HG03558 (cell line): ENCODE results near the gene UGGT2.
"Not testable (repeated sequence)": the region's sequence is repeated elsewhere in the genome, so short reads cannot be mapped to it uniquely, and the experiment has no call there.

Experiments used
- ATAC-seq: cut with Tn5 transposase; IDR thresholded peaks from one replicate; pipeline ENCODE4 v1.9.1; 2021; ENCODE audit warnings: moderate number of reproducible peaks; ENCODE audit not compliant: unreplicated experiment; ENCODE audit errors: extremely low read depth

The UGGT2 gene

DNA sequence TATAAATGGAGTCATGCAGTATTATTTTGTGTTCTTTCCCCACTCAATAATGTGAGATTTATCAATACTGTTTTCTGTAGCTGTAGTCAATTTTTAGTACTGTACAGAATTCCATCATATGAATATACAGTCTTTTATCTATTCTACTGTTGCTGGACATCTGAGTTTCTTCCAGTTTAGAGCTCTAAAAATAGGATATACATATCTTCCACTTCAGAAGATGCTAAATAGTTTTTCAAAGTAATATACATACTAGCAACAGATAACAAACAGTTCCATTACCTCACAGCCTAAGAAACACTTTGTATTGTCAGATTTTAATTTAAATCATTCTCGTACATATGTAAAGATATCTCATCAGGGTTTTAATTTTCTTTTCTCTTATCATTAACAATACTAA lies 149.6 kb downstream of the UGGT2 start:
- no peak for ATAC-seq

DNA sequence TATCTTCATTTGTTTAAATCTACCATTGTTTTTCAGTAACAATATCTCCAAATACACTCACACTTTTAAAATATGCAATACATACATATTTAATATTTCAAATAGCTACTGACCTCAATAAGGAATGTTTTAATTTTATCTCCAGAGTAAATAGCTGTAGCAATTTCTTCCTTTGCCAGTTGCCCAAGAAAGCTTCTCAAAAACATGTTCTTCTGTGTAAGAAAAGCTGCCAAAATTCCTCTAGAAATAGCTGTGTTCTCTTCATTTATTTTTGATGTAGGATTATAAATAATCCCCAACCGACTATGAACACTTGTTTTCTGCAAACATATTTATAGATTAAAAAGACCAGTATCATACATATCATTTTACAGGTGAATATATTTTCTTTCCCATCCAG lies 150.5 kb downstream of the UGGT2 start:
- ATAC-seq = no peak

DNA sequence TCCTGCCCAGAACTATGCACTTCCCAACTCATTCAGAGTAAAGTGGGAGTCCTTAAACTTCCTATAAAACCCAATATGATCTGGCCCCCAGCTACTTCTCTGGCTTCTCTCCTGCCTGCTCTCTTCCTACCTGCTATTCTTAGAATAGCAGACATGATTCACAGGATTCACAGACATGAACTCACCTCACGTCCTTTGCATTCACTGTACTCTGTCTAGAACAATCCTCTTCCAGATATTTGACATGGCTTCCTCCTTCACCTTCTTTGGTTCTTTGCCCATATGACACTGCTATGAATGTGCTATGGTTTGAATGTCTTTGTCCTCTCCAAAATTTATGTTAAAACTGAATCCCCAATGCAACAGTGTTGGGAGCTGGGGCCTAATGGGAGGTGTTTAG lies 154.9 kb downstream of the UGGT2 start:
- ATAC-seq = no peak

DNA sequence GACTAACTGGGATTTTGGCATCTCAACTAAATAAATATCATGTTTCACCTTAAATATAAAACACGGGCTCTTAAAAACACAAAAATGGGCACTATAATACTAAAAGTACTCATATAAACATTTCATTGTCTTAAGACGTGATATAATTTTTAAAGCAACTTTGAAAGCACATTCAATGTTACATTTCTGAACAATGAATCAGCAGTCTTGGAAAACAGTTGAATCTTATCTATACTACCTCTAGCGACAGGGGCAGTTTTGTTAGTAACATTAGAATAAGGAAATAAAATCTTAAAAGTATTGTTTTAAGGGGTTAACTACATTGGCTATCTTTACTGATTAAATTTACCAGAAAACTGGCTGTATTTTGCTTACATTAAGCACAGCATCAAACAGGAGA lies 156.9 kb downstream of the UGGT2 start:
- ATAC-seq = no peak

DNA sequence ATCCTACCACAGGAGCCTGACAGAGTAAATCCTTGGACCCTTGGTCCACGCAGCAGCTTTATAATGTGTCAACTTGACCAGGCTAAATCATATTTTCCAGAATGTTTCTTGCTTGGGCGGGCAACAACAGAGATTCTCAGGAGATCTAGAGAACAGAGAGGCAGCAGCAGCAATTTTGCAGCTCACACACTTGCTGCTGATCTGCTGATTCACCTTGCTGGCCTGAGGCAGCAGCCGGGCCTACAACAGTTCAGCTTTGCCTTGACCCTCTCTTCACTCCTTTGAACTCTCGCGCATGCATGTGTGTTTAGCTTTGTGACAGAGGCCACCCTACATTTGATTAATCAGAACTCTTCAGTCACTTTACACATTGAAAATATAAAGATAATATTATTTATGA lies 159.3 kb downstream of the UGGT2 start:
- ATAC-seq = no peak

DNA sequence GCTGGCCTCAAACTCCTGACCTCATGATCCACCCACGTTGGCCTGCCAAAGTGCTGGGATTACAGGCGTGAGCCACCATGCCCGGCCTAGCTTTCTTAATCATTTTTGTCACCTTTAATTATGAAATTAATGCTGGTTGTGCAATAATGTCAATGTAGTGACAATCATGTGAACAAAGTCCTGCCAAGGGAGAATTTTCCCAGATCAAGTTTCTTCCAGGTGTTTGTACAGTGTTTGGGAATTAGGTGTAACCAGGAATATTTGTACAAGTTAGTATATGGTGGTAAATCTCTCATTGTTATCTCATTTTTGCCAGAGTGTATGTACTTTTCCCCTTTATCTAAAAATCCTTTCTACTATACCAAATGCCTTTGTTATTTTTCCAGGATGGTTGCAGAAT lies 171.1 kb downstream of the UGGT2 start:
- no peak for ATAC-seq

DNA sequence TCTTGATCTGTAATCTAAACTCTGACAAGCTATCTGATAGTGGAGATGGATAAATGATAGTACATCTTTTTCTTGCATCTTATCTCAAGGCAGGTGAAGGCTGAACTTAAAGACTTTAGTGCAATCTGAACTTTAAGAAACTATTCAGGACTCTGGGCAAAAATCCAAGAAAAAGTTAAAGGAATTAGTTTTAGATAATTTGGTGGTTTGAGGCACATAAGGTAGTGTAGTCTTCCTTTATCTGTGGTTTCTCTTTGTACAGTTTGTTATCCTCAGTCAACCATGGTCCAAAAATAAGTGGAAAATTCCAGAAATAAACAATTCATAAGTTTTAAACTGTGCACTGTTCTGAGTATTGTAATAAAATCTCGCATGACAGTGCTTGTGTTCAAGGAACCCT lies 172.9 kb downstream of the UGGT2 start:
- no peak for ATAC-seq

DNA sequence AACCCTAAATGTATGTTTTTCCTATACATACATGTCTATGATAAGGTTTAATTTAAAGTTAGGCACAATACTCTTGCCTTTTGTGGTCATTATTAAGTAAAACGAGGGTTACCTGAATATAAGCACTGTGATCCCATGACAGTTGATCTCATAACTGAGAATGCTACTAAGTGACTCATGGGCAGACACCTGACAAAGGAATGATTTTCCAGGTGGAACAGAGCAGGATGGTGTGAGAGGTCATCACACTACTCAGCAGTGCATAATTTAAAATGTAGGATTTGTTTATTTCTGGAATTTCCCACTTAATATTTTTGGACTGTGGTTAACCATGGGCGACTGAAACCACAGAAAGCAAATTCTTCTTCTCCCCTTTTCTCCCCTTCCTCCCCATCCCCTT lies 178.9 kb downstream of the UGGT2 start:
- ATAC-seq = no peak

DNA sequence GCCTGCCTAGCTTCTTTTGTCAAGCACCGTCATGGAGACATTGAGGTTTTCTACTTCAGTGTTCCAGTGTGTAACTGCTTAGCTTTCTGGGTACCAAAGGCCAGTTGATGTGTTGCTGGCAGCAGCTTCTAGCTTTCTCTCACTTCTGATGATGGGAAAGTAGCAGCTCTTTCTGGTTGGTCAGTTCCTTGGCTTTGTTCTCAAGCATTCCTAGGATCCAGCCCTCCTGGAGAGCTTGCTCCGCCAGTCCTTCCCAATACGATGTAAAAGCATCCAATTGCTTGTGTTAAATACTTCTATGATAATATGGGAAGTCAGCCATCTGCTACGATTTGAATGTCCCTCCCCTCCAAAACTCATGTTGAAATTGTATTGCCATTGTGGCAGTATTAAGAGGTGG lies 182.8 kb downstream of the UGGT2 start:
- no peak for ATAC-seq

DNA sequence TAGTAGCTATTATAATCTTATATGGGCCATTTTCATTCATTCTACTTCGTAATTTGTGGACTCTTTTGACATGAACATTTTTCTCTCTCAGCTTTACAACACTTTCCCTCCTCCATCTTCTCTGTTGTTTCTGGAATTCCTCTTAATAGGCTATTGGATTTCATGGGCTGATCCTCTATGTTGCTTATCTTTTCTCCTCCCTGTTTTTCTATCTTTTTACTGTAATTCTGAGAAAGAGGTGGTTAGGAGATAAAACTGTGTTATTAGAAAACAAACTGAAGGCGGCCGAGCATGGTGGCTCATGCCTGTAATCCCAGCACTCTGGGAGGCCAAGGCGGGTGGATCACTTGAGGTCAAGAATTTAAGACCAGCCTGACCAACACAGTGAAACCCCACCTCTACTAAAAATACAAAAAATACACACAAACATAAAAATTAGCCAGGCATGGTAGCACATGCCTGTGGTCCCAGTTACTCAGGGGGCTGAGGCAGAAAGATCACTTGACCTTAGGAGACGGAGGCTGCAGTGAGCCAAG lies 188.1 kb downstream of the UGGT2 start:
- no peak for ATAC-seq

DNA sequence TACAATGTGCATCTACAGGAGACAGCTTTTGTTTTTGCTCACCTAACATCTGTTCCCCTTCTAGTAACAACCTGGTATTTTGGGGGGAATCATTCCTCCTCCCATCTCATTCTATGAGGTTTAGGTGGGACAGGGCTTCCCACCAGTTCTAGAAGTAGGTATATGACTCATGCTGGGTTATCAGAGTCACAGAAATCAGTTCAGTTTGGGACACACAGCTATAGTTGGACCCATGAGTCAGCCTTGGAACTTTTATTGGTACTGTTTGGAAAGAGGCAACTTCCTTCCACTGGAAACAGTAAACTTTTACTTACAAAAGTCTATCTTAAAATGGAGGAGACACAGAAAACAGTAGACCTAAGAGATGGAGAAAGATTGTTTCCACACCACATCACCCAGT lies 190.8 kb downstream of the UGGT2 start:
- no peak for ATAC-seq

DNA sequence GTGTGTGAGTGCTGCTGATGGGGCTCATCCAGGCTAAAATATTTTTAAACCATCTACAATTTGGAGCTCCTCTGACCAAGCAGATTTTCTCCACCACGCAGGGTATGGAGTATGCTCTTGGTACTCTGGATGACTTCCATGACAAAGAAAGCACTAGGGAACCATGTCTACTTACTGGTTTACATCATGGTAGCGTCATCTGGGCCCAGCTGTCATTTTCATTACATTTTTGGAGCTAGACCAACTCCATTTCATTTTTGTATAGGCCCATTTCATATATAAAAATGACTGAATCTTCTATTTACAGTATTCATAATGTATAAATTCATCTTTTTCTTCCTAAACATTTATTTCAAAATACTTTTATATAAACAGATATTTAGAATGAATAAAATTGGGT lies 191.9 kb downstream of the UGGT2 start:
- no peak for ATAC-seq

DNA sequence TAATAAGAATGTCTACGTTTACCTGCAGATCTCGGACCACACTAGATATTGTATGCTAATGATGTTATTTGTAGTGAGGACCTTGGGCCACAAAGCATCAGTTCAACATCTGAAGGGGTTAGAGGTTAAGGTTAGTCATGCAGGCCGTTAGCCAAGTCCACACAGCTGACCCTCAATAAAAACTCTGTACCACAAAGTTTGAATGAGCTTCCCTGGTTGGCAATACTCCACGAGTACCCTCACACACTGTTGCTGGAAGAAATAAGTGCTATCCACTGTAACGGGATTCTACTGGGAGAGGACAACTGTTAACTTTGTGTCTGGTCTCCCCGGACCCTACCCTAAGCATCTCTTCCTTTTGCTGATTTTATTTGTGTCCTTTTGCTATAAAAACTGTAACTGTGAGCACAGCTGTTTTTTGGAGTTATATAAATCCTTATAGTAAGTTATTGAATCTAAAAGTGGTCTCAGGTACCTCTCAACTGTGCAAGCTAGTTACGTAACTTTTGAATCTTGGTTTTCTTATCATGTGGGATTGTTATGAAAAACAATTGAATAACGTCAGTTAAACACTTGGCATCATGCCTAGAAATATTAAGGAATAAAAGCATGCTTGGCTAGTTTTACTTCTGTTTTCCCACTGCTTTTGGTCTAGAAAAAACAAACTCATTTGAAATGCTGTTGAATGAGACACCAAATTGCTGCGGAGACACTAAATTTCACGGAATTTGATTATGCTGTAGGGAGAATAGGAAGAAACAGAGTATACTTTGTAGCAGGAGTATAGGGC lies 194.7 kb downstream of the UGGT2 start:
- no peak for ATAC-seq

DNA sequence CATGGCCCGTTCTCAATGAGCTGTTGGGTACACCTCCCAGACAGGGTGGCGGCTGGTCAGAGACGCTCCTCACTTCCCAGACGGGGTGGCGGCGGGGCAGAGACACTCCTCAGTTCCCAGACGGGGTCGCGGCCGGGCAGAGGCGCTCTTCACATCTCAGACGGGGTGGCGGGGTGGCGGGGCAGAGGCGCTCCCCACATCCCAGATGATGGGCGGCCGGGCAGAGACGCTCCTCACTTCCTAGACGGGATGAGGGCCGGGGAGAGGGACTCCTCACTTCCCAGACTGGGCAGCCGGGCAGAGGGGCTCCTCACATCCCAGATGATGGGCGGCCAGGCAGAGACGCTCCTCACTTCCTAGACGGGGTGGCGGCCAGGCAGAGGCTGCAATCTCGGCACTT lies 207.5 kb downstream of the UGGT2 start:
- ATAC-seq = not testable (repeated sequence)

DNA sequence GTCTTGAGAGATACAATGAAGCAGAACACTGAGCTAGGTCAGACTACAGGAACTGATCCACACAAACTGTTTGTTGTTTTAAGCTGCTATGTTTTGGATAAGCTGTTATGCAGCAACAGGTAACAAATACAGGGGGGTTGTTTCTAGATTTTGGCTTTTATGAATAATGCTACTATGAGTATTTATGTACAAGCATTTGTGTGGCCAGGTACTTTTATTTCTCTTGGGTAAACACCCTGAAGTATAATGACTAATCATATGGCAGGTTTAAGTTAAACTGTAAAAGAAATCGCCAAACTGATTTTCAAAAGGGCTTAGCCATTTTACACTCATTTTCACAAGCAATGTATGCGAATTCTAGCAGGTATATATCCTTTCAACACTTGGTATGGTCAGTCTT lies 210.3 kb downstream of the UGGT2 start:
- ATAC-seq = no peak

DNA sequence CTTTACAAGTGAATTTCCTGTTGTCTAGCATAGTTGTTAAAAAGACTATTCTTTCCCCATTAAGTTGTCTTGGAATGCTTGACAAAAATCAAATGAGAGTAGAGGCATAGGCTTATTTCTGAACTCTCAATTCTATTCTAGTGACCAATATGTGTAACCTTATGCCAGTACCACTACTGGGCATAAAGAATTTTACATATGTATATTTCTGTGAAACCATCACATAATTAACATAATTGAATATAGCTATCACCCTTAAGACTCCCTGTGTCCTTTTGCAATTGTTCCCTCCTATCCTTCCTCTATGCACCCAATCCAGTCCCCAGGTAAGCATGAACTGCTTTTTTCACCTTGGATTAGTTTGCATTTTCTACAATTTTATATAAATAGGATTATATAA lies 211.3 kb downstream of the UGGT2 start:
- ATAC-seq = no peak

DNA sequence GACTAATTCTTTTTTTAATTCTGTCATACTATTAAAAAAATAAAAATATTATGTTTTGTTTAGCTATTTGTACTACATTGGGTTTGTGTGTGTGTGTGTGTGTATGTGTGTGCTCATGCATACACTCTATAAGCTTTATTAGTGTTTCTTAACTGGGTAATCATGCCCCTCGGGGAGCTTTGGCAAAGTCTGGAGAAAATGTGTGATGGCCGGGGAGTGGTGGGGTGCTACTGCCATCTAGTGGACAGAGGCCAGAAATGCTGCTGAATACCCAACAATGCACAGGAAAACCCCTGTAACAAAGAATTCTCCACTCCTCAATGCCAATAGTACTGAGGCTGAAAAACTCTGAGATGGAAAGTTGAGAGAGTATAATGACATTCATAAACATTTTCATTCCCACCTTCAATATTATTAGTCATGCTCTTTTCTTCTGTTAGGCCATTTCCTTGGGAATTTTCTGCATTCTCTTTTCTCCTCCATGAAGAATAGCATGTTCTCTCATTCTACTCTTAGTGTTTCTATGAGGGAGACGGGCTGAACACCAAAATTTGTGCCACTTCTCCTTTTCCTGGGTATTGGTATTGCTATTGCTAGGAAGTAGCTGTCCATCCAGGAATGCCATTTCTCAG lies 219.0 kb downstream of the UGGT2 start:
- peak; percentile 80 for ATAC-seq

DNA sequence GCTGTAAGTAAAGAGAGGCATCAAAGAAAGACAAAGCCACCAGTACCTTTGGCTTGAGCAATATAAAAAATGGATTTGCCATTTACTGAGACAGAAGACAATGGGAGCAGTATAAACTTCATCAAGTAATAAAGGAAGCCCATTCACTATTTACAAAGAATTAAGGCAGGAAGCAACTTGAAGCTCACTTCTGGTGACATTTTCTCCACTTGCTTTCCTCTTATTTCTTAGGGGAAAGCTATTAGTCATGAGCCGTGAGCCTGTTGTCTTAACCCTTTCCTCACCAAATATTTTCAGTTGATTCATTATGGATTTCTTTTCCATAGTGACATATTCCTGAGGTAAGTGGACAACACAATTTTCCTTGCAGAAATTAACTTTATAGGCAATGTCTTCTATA lies 219.5 kb downstream of the UGGT2 start:
- no peak for ATAC-seq

DNA sequence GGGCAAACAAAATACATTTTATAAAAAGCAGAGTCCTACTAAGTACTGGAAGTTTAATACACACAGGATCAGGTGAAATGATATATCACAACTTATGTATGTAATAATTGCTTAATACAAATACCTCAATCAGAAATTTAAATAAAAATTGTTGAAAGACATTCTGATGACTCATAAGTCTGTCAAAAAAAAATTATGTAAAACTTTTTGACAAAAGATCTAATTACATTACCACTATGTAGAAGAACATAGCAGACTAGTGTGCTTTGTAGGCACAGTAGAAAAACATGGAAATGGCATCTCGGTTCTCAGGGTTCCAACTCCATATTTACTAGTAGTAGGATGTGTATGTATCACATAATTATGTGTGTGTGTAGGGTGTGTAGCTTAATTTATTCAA lies 220.1 kb downstream of the UGGT2 start:
- no peak for ATAC-seq

DNA sequence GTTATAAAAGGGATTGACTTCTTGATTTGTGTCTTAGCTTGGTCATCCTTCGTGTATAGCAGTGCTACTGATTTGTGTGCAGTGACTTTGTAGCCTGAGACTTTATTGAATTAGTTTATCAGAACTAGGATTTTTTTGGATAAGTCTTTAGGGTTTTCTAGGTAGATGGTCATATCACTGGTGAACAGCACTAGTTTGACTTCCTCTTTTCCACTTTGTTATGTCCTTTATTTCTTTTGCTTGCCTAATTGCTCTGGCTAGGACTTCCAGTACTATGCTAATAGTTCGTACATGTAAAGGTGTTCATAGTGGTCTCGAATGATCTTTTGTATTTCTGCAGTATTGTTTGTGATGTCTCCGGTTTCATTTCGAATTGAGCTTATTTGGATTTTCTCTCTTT lies 230.9 kb downstream of the UGGT2 start:
- no peak for ATAC-seq

DNA sequence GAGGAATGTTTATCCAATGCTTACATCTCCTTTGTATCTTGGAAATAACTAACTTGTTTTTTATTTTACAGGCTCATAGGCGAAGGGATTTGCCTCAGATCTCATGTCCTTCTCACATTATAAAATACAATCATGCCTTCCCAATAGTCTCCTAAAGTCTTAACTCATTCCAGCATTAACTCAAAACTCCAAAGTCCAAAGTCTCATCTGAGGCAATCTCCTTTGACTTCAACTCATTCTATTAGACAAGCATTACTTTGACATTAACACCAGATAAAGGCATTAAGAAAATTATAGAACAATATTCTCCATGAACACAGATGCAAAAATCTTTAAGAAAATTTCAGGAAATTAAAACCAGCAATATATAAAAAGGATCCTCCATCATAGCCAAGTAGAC lies 238.7 kb downstream of the UGGT2 start:
- ATAC-seq = no peak

DNA sequence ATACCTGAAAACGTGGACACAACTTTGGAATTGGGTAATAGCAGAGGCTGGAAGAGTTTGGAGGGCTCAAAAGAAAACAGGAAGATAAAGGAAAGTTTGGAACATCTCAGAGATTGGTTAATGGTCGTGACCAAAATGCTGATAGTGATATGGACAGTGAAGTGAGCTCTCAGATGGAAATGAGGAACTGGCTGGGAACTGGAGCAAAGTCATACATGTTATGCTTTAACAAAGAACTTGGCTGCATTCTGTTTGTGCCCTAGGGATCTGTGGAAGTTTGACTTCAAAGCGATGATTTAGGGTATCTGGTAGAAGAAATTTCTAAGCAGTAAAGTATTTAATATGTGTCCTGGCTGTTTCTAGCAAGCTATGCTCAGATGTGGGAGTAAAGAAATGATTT lies 240.1 kb downstream of the UGGT2 start:
- ATAC-seq = no peak
